PC-9 (cell line): ENCODE results near the gene MAP4K3. TPM values are rescaled to one million over a fixed set of nuclear protein-coding genes. Genes with fewer than 3 reads are reported as not detected.

ENCODE experiments used
- BruUV-seq: library from RNA; stranded (reverse); fragments of 400-500 nt; replicated peaks from 2 replicates; lab custom pipeline; 2021; lab: Mats Ljungman, UMichigan
- CTCF ChIA-PET: fragments of 300-600 bp; sonication (Branson Sonifier 250); formaldehyde crosslinking; loops from one replicate; lab custom pipeline; 2022; ENCODE audit warnings: antibody characterized with exemption; lab: Charles Lee
- POLR2A ChIA-PET: fragments of 300-600 bp; sonication (Branson Sonifier 250); formaldehyde crosslinking; loops from one replicate; lab custom pipeline; 2022; ENCODE audit warnings: antibody characterized with exemption; ENCODE audit not compliant: unreplicated experiment; lab: Charles Lee
- DNase-seq, 2 experiments: peaks; one replicate each; pipeline versions ENCODE4 v3.0.0 to v3.0.0-alpha.2; 2015 to 2022; ENCODE audit warnings: mixed read lengths in 1 of 2
- H2AFZ ChIP-seq: fragments of 200-600 bp; sonication (generic); 2 replicates; pipeline ENCODE4 v1.8.1; 2017; ENCODE audit warnings: antibody characterized with exemption
- H3F3A ChIP-seq: fragments of 200-600 bp; sonication (generic); 2 replicates; pipeline ENCODE4 v1.8.1; 2017; ENCODE audit warnings: antibody characterized with exemption, mild to moderate bottlenecking, low read depth; ENCODE audit not compliant: insufficient read depth
- H3K27ac ChIP-seq: fragments of 200-600 bp; sonication (generic); 2 replicates; pipeline ENCODE4 v1.6.1; 2016; ENCODE audit warnings: mixed run types
- H3K27me3 ChIP-seq: fragments of 200-600 bp; sonication (generic); 2 replicates; pipeline ENCODE4 v1.6.1; 2016; ENCODE audit warnings: low read depth, mixed run types; ENCODE audit not compliant: insufficient read depth
- H3K36me3 ChIP-seq: fragments of 200-600 bp; sonication (generic); 2 replicates; pipeline ENCODE4 v1.6.1; 2016; ENCODE audit warnings: low read depth, mixed run types
- H3K4me1 ChIP-seq: fragments of 200-600 bp; sonication (generic); replicated peaks from 2 replicates; pipeline ENCODE4 v1.6.1; 2016; ENCODE audit warnings: mixed run types; ENCODE audit not compliant: insufficient read depth
- H3K4me2 ChIP-seq: fragments of 200-600 bp; sonication (generic); 2 replicates; pipeline ENCODE4 v1.6.1; 2017; ENCODE audit warnings: mixed run types
- H3K4me3 ChIP-seq: fragments of 200-600 bp; sonication (generic); 2 replicates; pipeline ENCODE4 v1.6.1; 2016; ENCODE audit warnings: mixed run types
- H3K79me2 ChIP-seq: fragments of 200-600 bp; sonication (generic); 2 replicates; pipeline ENCODE4 v1.6.1; 2017; ENCODE audit warnings: low read depth, mixed run types
- H3K9me2 ChIP-seq: fragments of 200-600 bp; sonication (generic); 2 replicates; pipeline ENCODE4 v1.8.1; 2017; ENCODE audit warnings: mild to moderate bottlenecking; ENCODE audit not compliant: insufficient read depth
- H3K9me3 ChIP-seq: fragments of 200-600 bp; sonication (generic); 2 replicates; pipeline ENCODE4 v1.8.1; 2016; ENCODE audit warnings: low read depth; ENCODE audit not compliant: insufficient read depth
- H4K20me1 ChIP-seq: fragments of 200-600 bp; sonication (generic); 2 replicates; pipeline ENCODE4 v1.8.1; 2017; ENCODE audit not compliant: insufficient read depth
- CTCF ChIP-seq: fragments of 200-600 bp; sonication (generic); conservative IDR thresholded peaks from 2 replicates; pipeline ENCODE4 v1.6.1; 2017; ENCODE audit warnings: mixed run types, antibody characterized with exemption, mild to moderate bottlenecking, moderate library complexity
- EZH2 ChIP-seq: fragments of 200-600 bp; sonication (generic); IDR thresholded peaks from 2 replicates; pipeline ENCODE4 v1.8.0; 2017; ENCODE audit warnings: antibody characterized with exemption, low read depth
- intact Hi-C: fragments of 100-400 bp; cut with micrococcal nuclease; formaldehyde crosslinking; loops from one replicate; pipeline ENCODE4 v1.10.0; 2022; ENCODE audit not compliant: unreplicated experiment
- total RNA-seq: library from RNA; stranded (reverse); gene quantifications from 2 replicates; pipeline ENCODE4 v1.2.3, GENCODE V29; 2021

MAP4K3 gene
- total RNA-seq, 1 experiment from 2014 or later = 38.4 TPM

GRCh38 chr2:39306626-39307025 lies 130.5 kb downstream of the MAP4K3 start:
- intact Hi-C loops = no loop called here
- no peak overlapping the region for H3K27ac ChIP-seq
- BruUV-seq = no TSS peak

GRCh38 chr2:39304729-39305128 lies 132.4 kb downstream of the MAP4K3 start:
- no TSS peak for BruUV-seq
- Histone ChIP-seq H3K9me3 (no peaks in the 10 kb centered on the region), H3K4me2 (no peak overlapping the region), H2AFZ (no peak overlapping the region), H3K27ac (no peak overlapping the region), H3K36me3 (no peaks in the 10 kb centered on the region), H3K27me3 (no peaks in the 10 kb centered on the region), H3K4me3 (no peak overlapping the region), H3K9me2 (no peaks in the 10 kb centered on the region), H3F3A (no peaks in the 10 kb centered on the region), H4K20me1 (no peaks in the 10 kb centered on the region), H3K79me2 (no peaks in the 10 kb centered on the region), H3K4me1 (no peaks in the 10 kb centered on the region)
- ChIA-PET POLR2A (interaction anchor here (0.7 kb wide), 1 partner anchor 160 kb away, joined by 3 read pairs; no protein-coding TSS in a partner anchor), CTCF (no interaction called here)
- TF ChIP-seq EZH2 = no peak
- no peak for TF ChIP-seq CTCF
- no peak for DNase-seq
- intact Hi-C loops = no loop called here

More at GRCh38 chr2:39306626-39307025, 130.5 kb downstream of the MAP4K3 start:
- Histone ChIP-seq H3K4me3 (no peak overlapping the region), H3K9me3 (no peaks in the 10 kb centered on the region), H3K36me3 (peaks cover 5% of the 10 kb centered on the region; the same call in 1 of the 2 replicates), H3K4me2 (no peak overlapping the region), H3K27me3 (no peaks in the 10 kb centered on the region), H3F3A (no peaks in the 10 kb centered on the region), H4K20me1 (no peaks in the 10 kb centered on the region), H2AFZ (no peak overlapping the region), H3K4me1 (no peaks in the 10 kb centered on the region), H3K9me2 (peaks cover 4% of the 10 kb centered on the region; the same call in 1 of the 2 replicates), H3K79me2 (no peaks in the 10 kb centered on the region)
- POLR2A ChIA-PET = no interaction called here
- TF ChIP-seq EZH2 (no peak), CTCF (no peak)
- CTCF ChIA-PET = no interaction called here
- no peak for DNase-seq

DNA sequence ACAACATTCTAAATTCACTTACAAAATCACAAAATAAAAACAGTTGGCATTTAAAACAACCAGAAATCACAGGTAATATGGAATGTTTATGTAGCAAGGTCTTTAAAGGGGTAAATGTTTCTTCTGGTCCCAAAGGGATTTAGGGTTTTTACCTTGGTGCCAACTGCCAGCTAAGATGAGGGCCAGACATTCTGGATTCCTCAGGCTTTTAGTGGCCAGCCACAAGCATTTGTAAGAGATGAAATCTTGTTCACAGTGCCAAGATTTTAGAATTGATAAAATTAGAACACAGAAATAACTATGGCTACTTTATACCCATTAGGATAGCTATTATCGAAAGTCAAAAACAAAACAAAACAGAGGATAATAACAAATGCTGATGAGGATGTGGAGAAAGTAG lies 132.9 kb downstream of the MAP4K3 start:
- BruUV-seq = no TSS peak
- H3K4me2 ChIP-seq = no peak overlapping the region
- H3K9me3 ChIP-seq = no peaks in the 10 kb centered on the region
- H3K27me3 ChIP-seq = no peaks in the 10 kb centered on the region
- H3K9me2 ChIP-seq = no peaks in the 10 kb centered on the region
- no peak for DNase-seq
- H3F3A ChIP-seq = no peaks in the 10 kb centered on the region
- ChIA-PET CTCF (no interaction called here), POLR2A (no interaction called here)
- H3K79me2 ChIP-seq = no peaks in the 10 kb centered on the region
- H3K27ac ChIP-seq = no peak overlapping the region
- H3K4me3 ChIP-seq = no peak overlapping the region
- H2AFZ ChIP-seq = no peak overlapping the region
- H3K36me3 ChIP-seq = no peaks in the 10 kb centered on the region
- H3K4me1 ChIP-seq = no peaks in the 10 kb centered on the region
- TF ChIP-seq EZH2 = no peak
- TF ChIP-seq CTCF = no peak
- no peaks in the 10 kb centered on the region for H4K20me1 ChIP-seq
- intact Hi-C loops = no loop called here
